Measurements from ENCODE around the gene LARGE2.

- TF ChIP-seq CTCF (IDR thresholded peaks at IDR 0.05), result no peak
- TF ChIP-seq POLR2A (IDR thresholded peaks at IDR 0.05), result no peak
- no peak for TF ChIP-seq POLR2AphosphoS5 (IDR thresholded peaks at IDR 0.05)
Observed at GRCh38 chr11:45934580-45935318, 12.3 kb downstream of the LARGE2 start.

Data from gastroesophageal sphincter (tissue), 3 donors.